ENCODE results near the gene DIPK1C.
"Not testable (repeated sequence)": the region's sequence is repeated elsewhere in the genome, so short reads cannot be mapped to it uniquely, and the experiment has no call there.

Gene DIPK1C

DNA sequence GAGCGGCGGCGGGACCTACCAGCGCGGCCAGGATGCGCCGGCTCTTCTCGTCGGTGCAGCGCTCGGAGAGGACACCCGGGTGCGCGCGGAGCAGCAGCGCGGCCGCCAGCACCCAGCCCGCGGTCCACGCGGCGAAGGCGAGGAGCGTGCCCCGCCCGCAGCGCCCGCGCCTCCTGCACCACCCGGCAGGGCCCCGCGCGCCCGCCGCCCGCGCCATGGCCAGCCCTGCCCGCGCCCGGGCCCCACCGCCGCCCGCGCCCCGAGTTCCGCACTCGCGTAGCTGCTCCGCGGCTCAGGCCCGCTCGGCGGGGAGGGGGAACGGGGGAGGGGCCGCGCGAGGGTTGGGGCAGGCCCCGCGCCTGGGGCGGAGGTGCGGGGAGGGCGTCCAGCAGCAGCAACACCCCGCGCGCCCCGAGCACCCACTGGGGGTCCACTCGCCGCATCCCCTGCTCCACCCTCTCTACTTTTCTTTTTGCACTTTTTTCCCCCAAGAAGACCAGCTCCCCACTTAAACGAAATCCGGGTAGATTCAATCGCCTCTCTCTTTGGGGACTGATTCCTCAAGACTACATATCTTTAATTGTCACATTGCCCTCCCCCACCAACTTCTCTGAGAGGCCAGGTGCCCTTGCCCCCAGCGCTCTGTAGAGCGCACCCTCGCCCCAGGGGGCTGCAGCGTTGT lies at the start of gene DIPK1C:
DIPK1C (minus strand) TSS at position 266 of the 682 bp plus-strand sequence; CDS start at position 217, 49 bp downstream.
- peak within 1 kb of the TSS; percentile 84 for H3K4me3 Mint-ChIP-seq
- no peaks in the 10 kb centered on the region for H3K36me3 Mint-ChIP-seq
- no peak within 1 kb of the TSS for H3K27ac Mint-ChIP-seq
- peaks cover 17% of the 10 kb centered on the region for H3K4me1 Mint-ChIP-seq
- H3K27me3 Mint-ChIP-seq: peaks cover 21% of the 10 kb centered on the region
- no peaks in the 10 kb centered on the region for H3K9me3 Mint-ChIP-seq

DNA sequence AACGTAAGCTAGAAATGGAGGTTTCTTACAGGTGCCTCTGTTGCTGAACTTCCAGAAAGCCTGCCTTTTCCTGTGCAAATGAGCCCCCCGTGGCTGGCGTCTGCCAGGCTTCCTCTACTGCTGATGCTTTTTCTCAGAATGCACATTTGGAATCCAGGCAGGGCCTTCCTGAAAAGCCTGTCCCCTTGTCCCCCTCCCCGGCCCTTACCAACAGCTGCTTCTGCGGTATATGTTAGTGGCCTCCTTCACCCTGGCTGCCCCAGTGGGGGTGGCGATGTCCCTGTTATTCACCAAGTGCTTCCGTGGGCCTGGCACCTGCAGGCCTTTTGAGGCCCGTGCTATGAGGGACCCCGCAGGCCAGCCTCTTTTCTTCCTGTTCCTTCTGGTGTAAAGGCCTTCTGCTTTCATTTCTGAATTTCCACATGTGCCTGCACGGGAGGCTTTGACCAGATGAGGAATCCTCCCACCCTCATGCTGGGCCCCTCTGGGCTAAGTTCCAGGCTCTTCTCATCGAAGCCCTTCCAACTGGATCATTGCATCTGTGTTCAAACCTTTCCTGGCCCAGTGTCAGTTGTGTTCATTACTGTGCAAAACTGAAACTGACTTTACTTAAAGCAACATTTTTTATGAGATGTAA lies 49.5 kb upstream of the DIPK1C start:
- Mint-ChIP-seq H3K27me3 (no peaks in the 10 kb centered on the region), H3K27ac (no peak overlapping the region), H3K9me3 (no peaks in the 10 kb centered on the region), H3K36me3 (peaks cover 28% of the 10 kb centered on the region), H3K4me1 (peaks cover 26% of the 10 kb centered on the region), H3K4me3 (no peak overlapping the region)

DNA sequence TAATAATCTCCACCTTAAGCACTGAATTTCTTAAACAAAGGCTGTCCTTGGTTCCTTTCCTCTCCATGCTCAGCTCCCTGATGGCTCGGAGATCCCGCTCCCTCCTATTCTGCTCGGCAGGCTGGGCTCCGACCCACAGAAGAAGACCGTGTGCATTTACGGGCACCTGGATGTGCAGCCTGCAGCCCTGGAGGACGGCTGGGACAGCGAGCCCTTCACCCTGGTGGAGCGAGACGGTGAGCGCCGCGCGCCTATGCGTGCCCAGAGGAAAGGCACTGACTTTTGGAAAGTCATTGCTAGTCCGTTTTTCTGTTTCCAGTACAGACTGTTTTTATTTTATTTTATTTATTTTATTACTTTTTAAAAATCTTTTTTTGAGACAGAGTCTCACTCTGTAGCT lies 48.7 kb upstream of the DIPK1C start:
- peak overlapping the region; percentile 65 for H3K27ac Mint-ChIP-seq
- no peaks in the 10 kb centered on the region for H3K9me3 Mint-ChIP-seq
- H3K36me3 Mint-ChIP-seq: peaks cover 30% of the 10 kb centered on the region
- no peak overlapping the region for H3K4me3 Mint-ChIP-seq
- H3K27me3 Mint-ChIP-seq: no peaks in the 10 kb centered on the region
- peaks cover 32% of the 10 kb centered on the region for H3K4me1 Mint-ChIP-seq

DNA sequence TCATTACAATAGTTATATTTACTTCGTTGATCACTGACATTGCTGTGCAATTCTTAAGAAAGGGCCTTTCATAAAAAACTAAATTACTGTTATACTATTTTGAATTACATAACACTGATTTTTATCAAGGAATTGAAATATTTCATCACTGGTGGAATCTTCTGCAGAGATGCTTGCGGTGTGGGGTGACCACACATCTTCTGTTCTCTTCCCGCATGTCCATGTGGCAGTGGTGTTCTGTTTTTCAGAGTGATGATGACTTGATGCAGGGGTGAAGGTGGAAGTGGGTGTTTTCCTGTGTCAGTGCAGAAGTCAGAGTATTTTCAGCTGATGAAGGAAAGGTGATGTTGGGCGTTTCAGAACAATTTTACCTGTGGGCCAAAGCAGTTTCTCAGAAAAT lies 46.0 kb upstream of the DIPK1C start:
- Mint-ChIP-seq H3K4me1 (peaks cover 55% of the 10 kb centered on the region), H3K9me3 (no peaks in the 10 kb centered on the region), H3K36me3 (peaks cover 30% of the 10 kb centered on the region), H3K4me3 (no peak overlapping the region), H3K27ac (no peak overlapping the region), H3K27me3 (no peaks in the 10 kb centered on the region)

DNA sequence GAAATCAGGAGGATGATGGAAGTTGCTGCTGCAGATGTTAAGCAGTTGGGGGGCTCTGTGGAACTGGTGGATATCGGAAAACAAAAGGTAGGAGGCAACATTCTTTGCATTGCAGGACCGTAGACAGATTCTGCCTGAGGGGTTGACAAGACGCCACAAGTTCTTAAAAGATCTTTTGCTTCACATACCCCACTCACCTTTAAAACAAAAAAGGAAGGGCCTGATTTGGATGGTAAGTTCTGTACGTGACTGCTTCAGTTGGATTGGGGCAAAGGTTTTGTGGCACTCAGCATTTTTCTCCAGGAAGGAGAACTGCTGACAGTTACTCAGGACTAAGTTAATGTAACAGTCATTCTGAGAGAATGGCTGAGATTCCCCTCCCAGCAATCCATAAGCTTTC lies 44.3 kb upstream of the DIPK1C start:
- Mint-ChIP-seq H3K4me3 (peak overlapping the region; percentile 51), H3K36me3 (peaks cover 16% of the 10 kb centered on the region), H3K27me3 (no peaks in the 10 kb centered on the region), H3K27ac (peak overlapping the region; percentile 91), H3K4me1 (peaks cover 57% of the 10 kb centered on the region), H3K9me3 (no peaks in the 10 kb centered on the region)

DNA sequence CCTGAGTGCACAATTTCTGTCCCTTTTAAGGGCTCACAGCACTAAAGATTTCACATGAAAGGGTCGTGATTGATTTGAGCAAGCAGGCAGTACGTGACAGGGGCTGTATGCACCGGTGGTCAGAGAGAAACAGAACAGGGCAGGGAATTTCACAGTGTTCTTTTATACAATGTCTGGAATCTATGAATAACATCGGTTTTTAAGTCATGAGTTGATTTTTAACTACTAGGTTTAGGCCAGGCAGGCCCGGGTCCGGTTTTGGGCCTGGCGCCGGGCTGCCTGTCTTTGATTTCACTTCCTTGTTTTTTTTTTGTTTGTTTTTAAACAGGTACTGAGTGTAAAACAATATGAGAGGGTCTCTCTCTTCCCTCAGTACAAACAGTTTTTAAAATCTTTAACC lies 43.7 kb upstream of the DIPK1C start:
- peaks cover 60% of the 10 kb centered on the region for H3K4me1 Mint-ChIP-seq

DNA sequence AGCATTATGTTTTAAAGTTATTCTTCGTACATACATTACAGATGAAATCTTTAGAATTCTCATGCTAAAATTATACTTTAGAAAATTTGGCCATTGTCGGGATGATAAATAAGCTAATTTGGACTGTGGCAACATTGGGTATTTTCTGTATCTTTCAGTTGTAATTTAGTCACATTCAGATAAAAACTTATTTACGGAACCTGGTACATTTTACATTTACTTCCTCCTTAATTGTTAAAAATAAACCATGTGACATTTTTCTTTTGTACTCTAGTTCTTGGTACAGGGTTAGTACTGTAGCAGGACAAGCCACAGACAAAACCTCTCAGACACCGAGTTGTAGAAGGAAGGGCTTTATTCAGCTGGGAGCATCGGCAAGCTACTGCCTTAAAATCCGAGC lies 43.3 kb upstream of the DIPK1C start:
- H3K36me3 Mint-ChIP-seq: peaks cover 13% of the 10 kb centered on the region
- H3K9me3 Mint-ChIP-seq: no peaks in the 10 kb centered on the region
- H3K4me3 Mint-ChIP-seq: peak overlapping the region; percentile 79
- peak overlapping the region; percentile 91 for H3K27ac Mint-ChIP-seq
- peaks cover 64% of the 10 kb centered on the region for H3K4me1 Mint-ChIP-seq
- H3K27me3 Mint-ChIP-seq: no peaks in the 10 kb centered on the region

More for the DNA sequence above, 43.7 kb upstream of the DIPK1C start:
- H3K27ac Mint-ChIP-seq: peak overlapping the region; percentile 91
- H3K27me3 Mint-ChIP-seq, H3K9me3 Mint-ChIP-seq: not testable (repeated sequence)
- H3K4me3 Mint-ChIP-seq: peak overlapping the region; percentile 79
- H3K36me3 Mint-ChIP-seq: peaks cover 16% of the 10 kb centered on the region

DNA sequence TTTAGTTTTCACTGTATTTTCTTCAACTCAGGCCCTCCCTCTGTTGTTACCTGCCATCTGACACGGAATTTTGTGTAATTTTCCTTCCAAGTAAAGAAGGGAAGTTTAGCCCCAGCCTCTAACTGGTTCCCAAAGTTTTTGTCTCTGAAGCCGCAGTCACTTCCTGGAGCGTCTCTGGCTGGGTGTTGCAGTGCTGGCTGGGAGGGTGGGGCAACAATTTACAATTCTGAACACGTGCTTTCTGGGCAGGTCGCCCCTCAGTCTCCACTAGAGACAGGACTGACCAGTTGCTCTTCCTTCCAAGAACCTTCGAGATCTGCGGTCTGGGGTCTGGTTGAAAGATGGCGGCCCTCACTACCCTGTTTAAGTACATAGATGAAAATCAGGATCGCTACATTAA lies 42.5 kb upstream of the DIPK1C start:
- peak overlapping the region; percentile 87 for H3K4me3 Mint-ChIP-seq
- H3K36me3 Mint-ChIP-seq: peaks cover 13% of the 10 kb centered on the region
- peak overlapping the region; percentile 93 for H3K27ac Mint-ChIP-seq
- no peaks in the 10 kb centered on the region for H3K27me3 Mint-ChIP-seq
- H3K4me1 Mint-ChIP-seq: peaks cover 64% of the 10 kb centered on the region
- H3K9me3 Mint-ChIP-seq: no peaks in the 10 kb centered on the region

DNA sequence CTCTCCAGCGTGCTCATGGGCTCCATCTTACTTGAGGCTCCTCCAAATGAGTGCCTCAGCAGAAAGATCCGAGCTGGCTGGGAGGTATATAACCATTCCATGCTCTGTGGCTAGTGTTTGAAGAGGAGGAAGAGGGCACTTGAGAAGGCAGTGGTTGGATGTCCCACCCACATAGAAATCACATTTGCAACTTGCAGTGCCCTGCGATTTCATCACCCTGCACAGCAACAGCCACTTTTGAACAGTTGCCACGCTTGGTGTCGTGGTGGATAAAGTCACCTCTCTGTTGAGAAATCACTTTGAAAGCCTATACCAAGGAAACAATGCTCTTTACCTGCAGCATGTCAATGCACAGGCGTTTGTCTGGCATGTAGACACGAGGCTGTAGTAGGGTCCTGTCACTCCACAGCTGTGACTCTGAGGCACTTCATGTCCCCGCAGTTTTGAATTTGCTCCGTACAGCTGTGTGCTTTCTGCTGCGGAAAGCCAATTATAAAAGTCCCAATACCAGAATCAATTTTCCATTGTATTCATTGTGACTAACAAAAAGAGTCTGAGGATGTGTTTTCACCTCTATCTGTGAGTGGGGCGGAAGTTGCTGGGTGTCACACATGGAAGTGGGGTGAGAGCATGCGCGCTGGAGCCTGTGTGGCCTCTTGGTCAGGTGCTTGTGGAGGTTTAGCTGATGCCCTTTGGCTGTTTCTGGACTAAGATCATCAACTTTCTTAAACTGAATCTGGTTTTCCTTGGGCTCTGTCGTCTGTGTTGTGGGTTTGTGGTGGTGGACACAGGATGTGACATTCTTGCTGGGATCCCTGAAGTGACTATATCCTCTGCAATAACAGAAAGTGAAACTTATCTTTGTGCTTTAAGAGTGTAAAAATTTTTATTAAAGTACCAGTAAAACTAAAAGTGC lies 41.9 kb upstream of the DIPK1C start:
- Mint-ChIP-seq H3K27ac (peak overlapping the region; percentile 93), H3K27me3 (no peaks in the 10 kb centered on the region), H3K4me3 (peak overlapping the region; percentile 87), H3K36me3 (peaks cover 13% of the 10 kb centered on the region), H3K9me3 (no peaks in the 10 kb centered on the region), H3K4me1 (peaks cover 64% of the 10 kb centered on the region)

DNA sequence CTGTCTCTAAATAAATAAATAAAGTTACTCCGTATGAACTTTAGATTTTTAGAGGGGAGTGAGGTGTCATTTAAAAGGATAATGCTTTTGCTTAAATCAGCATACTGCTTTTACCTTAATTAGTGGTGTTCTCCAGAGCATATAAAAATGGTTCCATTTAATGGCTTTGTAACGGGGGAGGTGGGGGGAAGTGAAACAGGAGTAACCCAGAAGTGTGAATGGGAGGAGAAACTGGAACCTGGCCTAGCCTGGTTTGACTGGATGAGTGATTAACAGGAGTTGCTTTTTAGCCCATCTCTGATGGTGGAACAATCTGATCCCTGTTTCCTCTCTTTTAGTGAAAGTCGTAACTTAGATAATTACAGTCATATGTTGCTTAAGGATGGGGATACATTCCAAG lies 40.7 kb upstream of the DIPK1C start:
- peak overlapping the region; percentile 98 for H3K4me3 Mint-ChIP-seq
- H3K4me1 Mint-ChIP-seq: peaks cover 64% of the 10 kb centered on the region
- peaks cover 9% of the 10 kb centered on the region for H3K36me3 Mint-ChIP-seq
- H3K27ac Mint-ChIP-seq: peak overlapping the region; percentile 89
- H3K27me3 Mint-ChIP-seq: no peaks in the 10 kb centered on the region
- no peaks in the 10 kb centered on the region for H3K9me3 Mint-ChIP-seq

DNA sequence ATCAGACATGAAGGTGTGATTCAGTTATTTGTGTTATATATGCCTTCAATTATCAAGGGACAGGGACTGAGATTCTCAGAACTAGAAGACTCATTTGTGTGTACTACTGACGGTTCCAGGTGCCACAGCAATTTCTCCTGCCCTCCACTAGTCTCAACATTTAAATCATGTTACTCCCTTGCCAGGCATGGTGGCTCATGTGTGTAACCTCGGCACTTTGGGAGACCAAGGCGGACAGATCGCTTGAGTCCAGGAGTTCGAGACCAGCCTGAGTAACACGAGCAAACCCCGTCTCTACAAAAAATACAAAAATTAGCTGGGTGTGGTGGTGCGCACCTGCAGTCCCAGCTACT lies 40.2 kb upstream of the DIPK1C start:
- H3K4me1 Mint-ChIP-seq: peaks cover 60% of the 10 kb centered on the region
- no peaks in the 10 kb centered on the region for H3K27me3 Mint-ChIP-seq
- peak overlapping the region; percentile 89 for H3K27ac Mint-ChIP-seq
- H3K36me3 Mint-ChIP-seq: peaks cover 7% of the 10 kb centered on the region
- no peaks in the 10 kb centered on the region for H3K9me3 Mint-ChIP-seq
- peak overlapping the region; percentile 98 for H3K4me3 Mint-ChIP-seq

DNA sequence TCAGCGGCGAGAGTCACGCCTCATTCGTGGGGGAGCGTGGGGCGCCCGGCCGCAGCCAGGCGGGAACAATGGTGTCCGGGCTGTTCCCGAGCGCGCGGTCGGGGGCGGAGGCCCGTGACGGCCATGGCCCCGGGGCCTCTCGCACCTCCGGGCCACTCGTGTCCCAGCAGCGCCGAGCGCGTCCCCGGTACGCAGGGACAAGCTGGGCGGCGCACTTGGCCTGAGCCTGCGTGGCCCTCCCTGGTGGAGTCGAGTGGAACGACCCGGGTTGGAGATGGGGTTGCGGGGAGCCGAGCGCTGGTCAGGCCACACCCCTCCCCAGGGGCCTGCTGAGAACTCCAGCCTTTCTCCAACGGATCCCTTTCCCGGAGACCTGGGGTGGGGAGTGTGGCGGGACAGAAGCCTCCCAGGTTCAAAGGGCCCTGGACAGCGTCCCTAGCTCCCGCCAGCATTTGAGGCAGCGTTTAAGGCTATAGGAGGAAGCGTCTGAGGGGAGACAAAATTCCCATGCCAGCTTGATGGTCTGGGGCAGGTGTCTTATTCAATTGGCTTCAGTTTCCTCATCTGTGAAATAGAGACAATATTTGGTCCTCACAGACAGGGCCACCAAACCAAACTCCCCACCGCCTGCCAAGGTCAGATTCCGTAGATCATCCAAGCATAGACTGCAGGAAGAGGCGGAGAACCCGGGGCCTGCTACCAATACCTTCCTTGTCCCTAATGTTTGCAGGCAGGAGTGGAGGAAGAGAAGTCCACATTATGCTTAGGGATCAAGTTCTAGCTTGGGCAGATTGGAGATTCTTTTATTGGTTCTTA lies 39.6 kb upstream of the DIPK1C start:
- H3K27me3 Mint-ChIP-seq: no peaks in the 10 kb centered on the region
- peak overlapping the region; percentile 89 for H3K27ac Mint-ChIP-seq
- no peaks in the 10 kb centered on the region for H3K9me3 Mint-ChIP-seq
- H3K4me3 Mint-ChIP-seq: peak overlapping the region; percentile 98
- peaks cover 7% of the 10 kb centered on the region for H3K36me3 Mint-ChIP-seq
- peaks cover 56% of the 10 kb centered on the region for H3K4me1 Mint-ChIP-seq

DNA sequence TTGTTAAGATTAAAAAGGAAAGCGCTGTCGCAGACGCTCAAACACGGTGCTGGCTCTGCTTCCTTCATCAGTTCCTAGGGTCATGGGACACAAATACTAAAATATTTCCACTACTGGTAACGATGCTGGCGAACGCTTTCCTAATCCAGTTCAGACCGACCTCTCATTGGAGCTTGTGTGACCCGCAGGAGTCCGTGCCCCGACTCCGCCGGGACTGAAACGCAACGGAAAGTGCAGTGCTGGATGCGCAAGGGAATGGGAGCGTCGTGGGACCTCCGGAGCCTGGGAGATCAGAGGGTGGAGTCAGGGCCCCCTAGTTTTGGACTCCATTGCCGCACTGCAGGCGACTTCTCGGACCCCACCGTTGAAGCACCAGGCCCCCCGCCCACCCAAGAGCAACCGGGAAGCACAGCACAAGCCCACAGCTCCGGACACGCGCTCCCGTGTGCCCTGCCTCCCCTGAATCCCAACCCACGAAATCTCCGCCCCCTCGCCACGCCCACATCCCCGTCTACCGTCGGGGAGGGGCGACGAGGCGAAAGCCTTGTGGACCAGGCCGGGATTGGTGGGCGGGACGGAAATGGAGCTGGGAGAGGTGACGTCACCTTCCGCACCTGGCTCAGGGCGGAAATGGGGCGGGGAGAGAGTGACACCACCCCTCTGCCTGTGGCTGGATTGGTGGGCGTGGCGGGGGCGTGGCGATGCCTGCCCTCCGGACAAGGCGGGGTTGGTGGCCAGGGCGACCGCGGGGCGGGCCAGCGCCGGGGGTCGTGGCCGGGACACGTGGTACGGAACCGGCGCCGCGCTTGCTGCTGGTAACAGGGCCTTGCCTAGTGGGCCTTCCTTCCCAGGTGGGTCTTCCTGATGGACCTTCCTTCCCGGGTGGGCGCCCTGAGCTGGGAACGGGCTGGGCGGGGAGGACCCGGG lies 38.7 kb upstream of the DIPK1C start, which contains the start of gene CNDP2:
CNDP2 (plus strand) TSS at position 783 of the 927 bp plus-strand sequence. CDS start 3,611 bp downstream, outside the sequence.
- Mint-ChIP-seq H3K27ac (peak within 1 kb of the TSS; percentile 98), H3K27me3 (no peaks in the 10 kb centered on the region), H3K4me3 (peak within 1 kb of the TSS; percentile 98), H3K9me3 (no peaks in the 10 kb centered on the region), H3K4me1 (peaks cover 51% of the 10 kb centered on the region), H3K36me3 (peaks cover 4% of the 10 kb centered on the region)

DNA sequence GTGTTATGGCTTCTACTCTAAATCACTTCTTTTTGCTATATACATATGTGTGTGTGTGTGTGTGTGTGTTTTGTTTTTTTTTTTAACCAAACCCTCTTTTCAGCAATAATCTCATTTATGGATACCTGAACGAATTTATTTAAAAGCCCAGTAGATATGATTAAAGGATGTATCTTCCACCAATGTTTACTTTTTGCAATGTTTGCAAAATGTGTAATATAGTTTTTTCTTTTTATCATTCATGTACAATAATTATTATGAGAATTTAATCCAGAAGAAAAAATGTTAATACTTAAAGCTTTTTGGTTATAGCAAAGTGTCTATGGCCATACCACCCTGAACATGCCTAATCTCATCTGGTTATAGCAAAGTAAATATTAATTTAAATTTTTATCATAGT lies 37.4 kb upstream of the DIPK1C start:
- H3K27ac Mint-ChIP-seq: no peak overlapping the region
- no peaks in the 10 kb centered on the region for H3K27me3 Mint-ChIP-seq
- H3K4me1 Mint-ChIP-seq: peaks cover 40% of the 10 kb centered on the region
- no peaks in the 10 kb centered on the region for H3K9me3 Mint-ChIP-seq
- H3K36me3 Mint-ChIP-seq: no peaks in the 10 kb centered on the region
- H3K4me3 Mint-ChIP-seq: peak overlapping the region; percentile 30

Measured in activated naive CD4-positive, alpha-beta T cell treated with anti-CD3 and anti-CD28 coated beads, Interleukin-2, amount 50 U/mL, for 24 hours (primary cell).